Measurements from ENCODE around the gene ENHO.

- TF ChIP-seq CTCF (IDR thresholded peaks at IDR 0.05; ENCODE audit: low read length): no peak
- TF ChIP-seq EZH2 (IDR thresholded peaks at IDR 0.05; ENCODE audit: borderline replicate concordance, low read length): no peak
Measured at GRCh38 chr9:34505370-34506120, 17.2 kb downstream of the ENHO start.
